Osteoblast (primary cell): Measurements from ENCODE around the gene DDX10. TPM values are rescaled to one million over a fixed set of nuclear protein-coding genes. Genes with fewer than 3 reads are reported as not detected.

Source experiments
- DNase-seq: peaks from one replicate; pipeline ENCODE4 v3.0.0; 2011; ENCODE audit warnings: low spot score, mixed read lengths; ENCODE audit not compliant: insufficient read length; ENCODE audit errors: missing footprints
- H2AFZ ChIP-seq: 2 replicates; pipeline ENCODE4 v1.6.0; 2011; ENCODE audit warnings: mild to moderate bottlenecking, low read length
- H3K27ac ChIP-seq: 2 replicates; pipeline ENCODE4 v1.5.1; 2011; ENCODE audit warnings: mild to moderate bottlenecking, low read depth, low read length, moderate library complexity
- H3K27me3 ChIP-seq: 2 replicates; pipeline ENCODE4 v1.6.0; 2012; ENCODE audit warnings: mild to moderate bottlenecking, control low read depth, inconsistent platforms, low read length, moderate library complexity; ENCODE audit not compliant: insufficient read depth
- H3K36me3 ChIP-seq: 2 replicates; pipeline ENCODE4 v1.5.1; 2011; ENCODE audit warnings: mild to moderate bottlenecking, low read length, control low read depth, moderate library complexity; ENCODE audit not compliant: insufficient read depth
- H3K4me1 ChIP-seq: 2 replicates; pipeline ENCODE4 v1.5.1; 2011; ENCODE audit warnings: mild to moderate bottlenecking, low read length, control low read depth, moderate library complexity; ENCODE audit not compliant: insufficient read depth
- H3K4me2 ChIP-seq: 2 replicates; pipeline ENCODE4 v1.6.0; 2011; ENCODE audit warnings: mild to moderate bottlenecking, low read length; ENCODE audit not compliant: insufficient read depth
- H3K4me3 ChIP-seq: fragments of 200-600 bp; sonication (generic); 3 replicates; pipeline ENCODE4 v1.5.1; 2012; ENCODE audit warnings: mild to moderate bottlenecking, low read length, inconsistent platforms; ENCODE audit not compliant: insufficient read depth
- H3K79me2 ChIP-seq: 2 replicates; pipeline ENCODE4 v1.6.0; 2012; ENCODE audit warnings: mild to moderate bottlenecking, low read length, control low read depth, inconsistent platforms; ENCODE audit not compliant: insufficient read depth
- H3K9me3 ChIP-seq: 2 replicates; pipeline ENCODE4 v1.5.1; 2011; ENCODE audit warnings: low read depth, low read length, control low read depth
- H4K20me1 ChIP-seq: 2 replicates; pipeline ENCODE4 v1.6.0; 2012; ENCODE audit warnings: mild to moderate bottlenecking, low read length, control low read depth; ENCODE audit not compliant: insufficient read depth
- CTCF ChIP-seq: IDR thresholded peaks from 2 replicates; pipeline ENCODE4 v1.5.1; 2011; ENCODE audit warnings: mild to moderate bottlenecking, low read depth, low read length, moderate library complexity; ENCODE audit errors: extremely low read depth
- total RNA-seq: library from RNA; depleted of rRNA; stranded (reverse); fragments of >200 nt; gene quantifications from 2 replicates; pipeline ENCODE4 v1.2.3, GENCODE V29; 2012

DDX10 gene
- total RNA-seq, 1 donor, result 16.6 TPM

GRCh38 chr11:108901359-108901758 lies 236.5 kb downstream of the DDX10 start:
- DNase-seq, result no peak
- Histone ChIP-seq H3K36me3 (peaks cover 6% of the 10 kb centered on the region), H3K4me3 (no peak overlapping the region), H3K9me3 (no peaks in the 10 kb centered on the region), H2AFZ (no peak overlapping the region), H4K20me1 (no peaks in the 10 kb centered on the region), H3K4me2 (no peak overlapping the region), H3K27ac (no peak overlapping the region), H3K27me3 (no peaks in the 10 kb centered on the region), H3K79me2 (no peaks in the 10 kb centered on the region), H3K4me1 (peaks cover 18% of the 10 kb centered on the region)
- TF ChIP-seq CTCF, result no peak

- no peak for TF ChIP-seq CTCF
- peaks cover 6% of the 10 kb centered on the region for H3K36me3 ChIP-seq
- H3K79me2 ChIP-seq, result no peaks in the 10 kb centered on the region
- H3K4me1 ChIP-seq, result peaks cover 20% of the 10 kb centered on the region
- DNase-seq, result no peak
- no peaks in the 10 kb centered on the region for H3K27me3 ChIP-seq
- H4K20me1 ChIP-seq, result no peaks in the 10 kb centered on the region
- no peak overlapping the region for H2AFZ ChIP-seq
- no peaks in the 10 kb centered on the region for H3K9me3 ChIP-seq
- H3K4me2 ChIP-seq, result no peak overlapping the region
- no peak overlapping the region for H3K4me3 ChIP-seq
- H3K27ac ChIP-seq, result no peak overlapping the region
These were observed 237.2 kb downstream of the DDX10 start for GRCh38 chr11:108902027-108902469.

- Histone ChIP-seq H3K4me2 (no peak overlapping the region), H3K27ac (no peak overlapping the region), H2AFZ (no peak overlapping the region), H3K9me3 (no peaks in the 10 kb centered on the region), H4K20me1 (no peaks in the 10 kb centered on the region), H3K4me1 (peaks cover 19% of the 10 kb centered on the region), H3K36me3 (no peaks in the 10 kb centered on the region), H3K79me2 (no peaks in the 10 kb centered on the region), H3K27me3 (no peaks in the 10 kb centered on the region), H3K4me3 (no peak overlapping the region)
- no peak for TF ChIP-seq CTCF
- no peak for DNase-seq
These were observed 239.6 kb downstream of the DDX10 start for GRCh38 chr11:108904480-108904879.

- H4K20me1 ChIP-seq, result no peaks in the 10 kb centered on the region
- H3K4me1 ChIP-seq, result peaks cover 19% of the 10 kb centered on the region
- H3K4me2 ChIP-seq, result peak overlapping the region; percentile 65
- H3K4me3 ChIP-seq, result no peak overlapping the region
- H3K27me3 ChIP-seq, result no peaks in the 10 kb centered on the region
- H3K9me3 ChIP-seq, result no peaks in the 10 kb centered on the region
- TF ChIP-seq CTCF, result no peak
- no peak overlapping the region for H2AFZ ChIP-seq
- H3K79me2 ChIP-seq, result no peaks in the 10 kb centered on the region
- H3K27ac ChIP-seq, result peak overlapping the region; percentile 33
- peak; percentile 31 for DNase-seq
- no peaks in the 10 kb centered on the region for H3K36me3 ChIP-seq
These were observed 241.5 kb downstream of the DDX10 start for GRCh38 chr11:108906329-108906728.
